Esophagus muscularis mucosa (tissue), 3 donors: ENCODE measurements around the gene SEMA6A.

Source experiments
- CTCF ChIP-seq, 3 experiments: fragments of 200-600 bp in 2 of 3; fragments of 450-650 bp in 1 of 3; sonication (generic) in 2 of 3; IDR thresholded peaks; one replicate each; pipeline ENCODE4 v1.5.1; 2017 to 2019; ENCODE audit warnings: antibody characterized with exemption in 3 of 3, mild to moderate bottlenecking in 2 of 3, moderate library complexity in 1 of 3
- POLR2AphosphoS5 ChIP-seq, 2 donors: sonication (generic); formaldehyde crosslinking; IDR thresholded peaks; one replicate each; pipeline ENCODE4 v1.6.1; 2017; ENCODE audit warnings: antibody characterized with exemption in 2 of 2

DNA sequence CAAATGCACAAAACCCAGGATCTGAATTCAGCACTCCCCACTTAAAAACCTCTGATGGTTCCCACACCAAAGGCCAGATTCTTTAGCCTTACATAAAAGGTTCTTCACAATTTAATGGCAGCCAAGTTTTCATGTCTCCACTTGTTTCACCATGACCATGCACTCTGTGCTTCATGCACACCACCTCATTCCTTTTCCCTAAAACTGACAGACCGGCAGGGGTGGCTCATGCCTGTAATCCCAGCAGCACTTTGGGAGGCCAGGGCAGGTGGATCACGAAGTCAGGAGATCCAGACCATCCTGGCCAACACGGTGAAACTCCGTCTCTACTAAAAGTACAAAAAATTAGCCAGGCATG, 150.4 kb downstream of the SEMA6A start:
- TF ChIP-seq CTCF (IDR thresholded peaks at IDR 0.05) (no peak), POLR2AphosphoS5 (IDR thresholded peaks at IDR 0.05) (no peak)
